HG03442 (cell line): ENCODE results near the gene ATP13A1.
"Not testable (repeated sequence)": the region's sequence is repeated elsewhere in the genome, so short reads cannot be mapped to it uniquely, and the experiment has no call there.

Experiments used
- ATAC-seq: cut with Tn5 transposase; IDR thresholded peaks from one replicate; pipeline ENCODE4 v1.9.1; 2021; ENCODE audit warnings: mild to moderate bottlenecking, moderate library complexity; ENCODE audit not compliant: unreplicated experiment

The ATP13A1 gene

GRCh38 chr19:19624032-19624570 lies 39.4 kb downstream of the ATP13A1 start:
- ATAC-seq, result no peak

GRCh38 chr19:19623383-19623782 lies 40.1 kb downstream of the ATP13A1 start:
- ATAC-seq, result no peak

- ATAC-seq, result no peak
Measured at GRCh38 chr19:19619849-19620210, 43.6 kb downstream of the ATP13A1 start.

DNA sequence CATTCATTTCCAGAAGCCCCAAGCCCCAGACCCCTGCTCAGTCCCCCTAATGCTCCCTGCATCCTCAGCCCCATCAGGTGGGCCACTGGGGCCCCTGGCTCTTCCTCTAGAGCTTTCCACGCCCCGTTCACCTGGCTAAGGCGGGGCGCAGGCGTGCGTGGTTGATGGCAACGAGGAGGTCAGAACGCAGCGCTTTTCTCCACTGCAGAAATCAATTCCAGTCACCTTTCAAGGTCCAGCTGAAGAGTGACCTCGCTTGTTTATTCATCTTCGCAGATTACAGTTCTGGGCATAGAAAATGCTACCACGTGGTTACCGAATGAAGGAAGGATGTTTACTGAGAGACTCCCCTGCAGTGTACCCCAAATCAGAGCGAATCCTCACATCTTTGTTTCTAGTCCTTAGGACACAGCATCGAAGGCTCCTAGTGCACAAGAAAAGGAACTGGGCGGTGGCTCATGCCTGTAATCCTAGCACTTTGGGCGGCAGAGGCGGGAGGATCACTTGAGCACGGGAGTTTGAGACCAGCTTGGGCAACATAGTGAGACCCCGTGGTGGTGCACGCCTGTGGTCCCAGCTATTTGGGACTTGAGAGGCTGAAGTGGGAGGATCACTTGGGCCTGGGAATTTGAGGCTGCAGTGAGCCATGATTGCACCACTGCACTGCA lies 44.2 kb downstream of the ATP13A1 start:
- no peak for ATAC-seq

GRCh38 chr19:19618219-19619051 lies 45.0 kb downstream of the ATP13A1 start, which contains the start of gene PBX4:
Gene PBX4 (minus strand): TSS chr19:19618687. CDS start chr19:19618629, 58 bp downstream.
- peak; percentile 90 for ATAC-seq

GRCh38 chr19:19615086-19615485 lies 48.4 kb downstream of the ATP13A1 start:
- ATAC-seq, result no peak

DNA sequence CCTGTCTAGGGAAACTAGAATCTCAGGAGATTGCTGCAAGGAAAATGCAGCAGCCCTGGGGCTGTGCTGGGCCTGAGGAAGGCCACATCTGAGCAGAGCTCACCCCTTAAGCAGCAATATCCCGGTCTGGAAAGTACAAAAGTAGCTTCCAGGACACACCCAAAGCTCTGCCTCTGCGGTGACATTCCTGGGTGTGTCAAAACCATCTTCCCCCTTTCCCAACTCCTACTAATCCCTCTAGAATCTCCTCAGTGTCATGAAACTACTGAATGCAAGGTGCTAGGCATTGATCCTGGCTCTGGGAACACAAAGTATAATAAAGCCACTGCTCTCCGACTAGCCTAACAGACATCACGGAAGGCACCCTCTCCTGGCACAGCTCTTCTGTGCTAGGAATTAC lies 50.0 kb downstream of the ATP13A1 start:
- no peak for ATAC-seq

DNA sequence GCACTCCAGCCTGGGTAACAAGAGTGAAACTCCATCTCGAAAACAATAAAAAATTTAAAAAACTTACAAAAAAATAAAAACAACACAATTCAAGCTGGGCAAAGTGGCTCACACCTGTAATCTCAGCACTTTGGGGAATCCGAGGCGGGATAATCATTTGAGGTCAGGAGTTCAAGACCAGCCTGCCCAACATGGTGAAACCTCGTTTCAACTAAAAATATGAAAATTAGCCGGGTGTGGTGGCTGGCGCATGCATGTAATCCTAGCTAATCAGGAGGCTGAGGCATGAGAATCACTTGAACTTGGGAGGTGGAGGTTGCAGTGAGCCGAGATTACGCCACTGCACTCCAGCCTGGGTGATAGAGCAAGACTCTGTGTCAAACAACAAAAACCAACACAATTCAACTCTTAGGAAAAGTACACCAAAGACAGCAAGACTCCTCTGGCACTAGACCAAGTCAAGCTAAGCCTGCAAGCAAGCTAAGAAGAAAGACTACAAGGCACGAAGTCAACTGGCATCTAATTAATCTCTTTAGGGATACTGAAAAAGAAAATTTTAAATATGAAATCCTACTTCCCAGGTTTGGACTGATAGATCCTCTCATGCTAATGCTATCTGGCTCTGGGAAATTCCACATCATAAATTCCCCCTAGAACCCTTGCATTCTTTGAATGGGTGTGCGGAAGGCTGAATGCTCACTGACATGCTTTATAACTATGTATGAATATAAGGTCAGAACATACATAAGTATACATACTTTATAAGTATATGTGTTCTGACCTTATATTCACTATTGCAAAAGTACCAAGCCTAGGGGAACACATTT lies 52.9 kb downstream of the ATP13A1 start:
- ATAC-seq, result no peak

DNA sequence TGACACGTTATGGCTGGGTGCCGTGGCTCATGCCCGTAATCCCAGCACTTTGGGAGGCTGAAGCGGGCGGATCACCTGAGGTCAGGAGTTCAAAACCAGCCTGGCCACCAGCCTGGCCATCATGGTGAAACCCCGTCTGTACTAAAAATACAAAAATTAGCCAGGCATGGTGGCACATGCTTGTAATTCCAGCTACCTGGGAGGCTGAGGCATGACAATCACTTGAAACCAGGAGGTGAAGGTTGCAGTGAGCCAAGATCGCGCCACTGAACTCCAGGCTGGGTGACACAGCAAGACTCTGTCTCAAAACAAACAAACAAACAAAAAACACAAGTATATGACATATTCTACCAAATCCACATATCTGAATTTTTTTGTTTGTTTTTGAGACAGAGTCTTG lies 56.8 kb downstream of the ATP13A1 start:
- not testable (repeated sequence) for ATAC-seq

DNA sequence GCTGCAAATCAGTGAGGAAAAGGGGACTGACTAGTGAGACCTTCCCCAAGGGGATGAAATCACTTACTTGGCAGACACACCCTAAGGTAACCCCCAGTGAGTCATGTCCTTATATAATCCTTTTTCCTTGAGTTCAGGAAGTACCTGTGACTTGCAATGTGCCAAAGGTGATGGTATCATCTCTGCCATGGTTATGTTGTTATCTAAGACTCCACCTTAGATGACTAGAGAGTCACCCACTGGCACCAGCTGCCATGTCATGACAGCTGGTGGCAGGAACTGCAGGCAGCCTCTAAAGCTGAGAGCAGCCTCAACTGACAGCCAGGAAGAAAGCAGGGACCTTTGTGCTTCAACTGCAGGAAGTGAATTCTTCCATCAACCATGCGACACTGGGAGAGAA lies 57.5 kb downstream of the ATP13A1 start:
- no peak for ATAC-seq

DNA sequence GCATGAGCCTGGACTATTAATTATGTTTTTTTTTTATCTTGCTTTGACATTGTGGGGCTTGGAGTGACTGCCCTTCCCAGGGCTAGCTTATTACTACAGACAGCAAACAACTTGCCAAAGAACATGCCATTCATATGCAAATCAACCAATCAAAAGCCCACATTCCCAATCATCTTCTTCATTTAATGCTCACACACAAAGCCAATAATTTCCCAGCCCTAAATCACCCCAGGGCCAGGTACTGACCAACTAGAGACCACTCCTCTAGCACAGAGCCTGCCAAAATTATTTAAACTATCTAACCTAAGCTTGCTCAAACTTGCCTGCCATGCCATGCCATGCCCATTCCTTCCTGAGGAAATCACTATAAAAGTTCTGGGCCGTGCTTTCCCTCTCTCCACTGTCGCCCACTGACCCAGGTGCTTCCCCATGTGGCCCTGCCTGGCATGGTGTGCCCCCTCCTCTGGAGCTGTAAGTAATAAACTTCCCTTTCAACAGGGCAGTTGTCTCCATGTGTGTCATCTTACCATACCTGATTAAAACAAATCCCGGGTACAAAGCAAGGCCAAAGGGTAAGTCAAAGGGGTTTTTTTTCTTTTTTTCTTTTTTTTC lies 60.7 kb downstream of the ATP13A1 start:
- no peak for ATAC-seq

- ATAC-seq, result no peak
Measured at GRCh38 chr19:19602136-19602712, 61.3 kb downstream of the ATP13A1 start.

DNA sequence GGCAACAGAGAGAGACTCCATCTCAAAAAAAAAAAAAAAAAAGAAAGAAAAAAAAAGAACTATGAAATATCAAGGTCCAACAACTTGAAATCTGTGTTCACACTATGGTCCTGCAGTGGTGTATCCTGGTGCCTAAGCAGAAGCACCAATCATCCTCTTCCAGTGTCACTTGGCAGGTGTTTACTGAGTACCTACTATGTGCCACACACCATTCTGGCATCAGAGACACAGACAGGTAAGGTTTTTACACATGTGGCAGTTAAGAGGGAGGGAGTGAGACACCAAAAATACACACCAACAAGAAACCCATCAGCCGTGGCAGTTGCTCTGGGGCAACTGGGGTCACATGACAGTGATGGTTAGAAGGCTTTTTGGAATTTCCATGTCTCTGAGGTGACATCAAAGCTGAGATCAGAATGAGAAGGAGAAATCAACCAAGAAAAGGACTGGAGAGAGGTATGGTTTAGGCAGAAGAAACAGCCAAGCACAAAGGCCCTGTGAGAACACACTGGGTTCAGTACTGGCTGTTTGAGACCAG lies 62.6 kb downstream of the ATP13A1 start:
- no peak for ATAC-seq

GRCh38 chr19:19598728-19599451 lies 64.6 kb downstream of the ATP13A1 start:
- not testable (repeated sequence) for ATAC-seq

GRCh38 chr19:19597809-19598306 lies 65.6 kb downstream of the ATP13A1 start:
- ATAC-seq, result peak; percentile 58
